Measurements from ENCODE around the gene ST7L. TPM values are rescaled to one million over a fixed set of nuclear protein-coding genes. Genes with fewer than 3 reads are reported as not detected.
A peak's percentile ranks its signal among the peaks of the same experiment; 100 is the strongest.

ST7L gene
- total and polyA plus RNA-seq, 2 of the 4 experiments (the other 2 are of a cell fraction), result 7.7 to 14.7 TPM

GRCh38 chr1:112628516-112628915 is 9.6 kb upstream of the ST7L start:
- Histone ChIP-seq H3K4me3 (ENCODE audit: insufficient read depth, low read depth, low read length) (no peak overlapping the region), H3K56ac (ENCODE audit: extremely low read depth, insufficient read depth, low read length) (no peak overlapping the region), H3K23ac (ENCODE audit: low read depth, low read length) (no peak overlapping the region), H3K4ac (ENCODE audit: low read depth, low read length) (no peak overlapping the region), H3K9me3 (ENCODE audit: control insufficient read depth, insufficient read depth, low read length) (no peaks in the 10 kb centered on the region), H4K8ac (ENCODE audit: low read depth in 2 of 2, low read length in 2 of 2) (no peak overlapping the region), H3K4me2 (ENCODE audit: low read depth, low read length) (no peak overlapping the region), H3K18ac (ENCODE audit: low read depth, low read length) (no peak overlapping the region), H4K91ac (ENCODE audit: insufficient read depth, low read depth, low read length) (no peak overlapping the region), H3K27me3 (ENCODE audit: control insufficient read depth, insufficient read depth, low read length) (no peaks in the 10 kb centered on the region), H2AFZ (replicated peaks; ENCODE audit: low read length, poor library complexity) (no peak overlapping the region), H3K36me3 (ENCODE audit: control insufficient read depth, insufficient read depth, low read length) (peaks cover 6% of the 10 kb centered on the region), H3K9me1 (ENCODE audit: insufficient read depth, low read length) (peaks cover 7% of the 10 kb centered on the region), H2AK9ac (replicated peaks; ENCODE audit: low read depth, low read length, poor library complexity) (no peak overlapping the region), H3K4me1 (ENCODE audit: control insufficient read depth, insufficient read depth, low read length) (peaks cover 4% of the 10 kb centered on the region), H2AK5ac (ENCODE audit: low read depth, low read length) (no peak overlapping the region), H2BK120ac (ENCODE audit: low read depth, low read length) (no peak overlapping the region), H4K5ac (ENCODE audit: low read depth, low read length) (no peak overlapping the region), H3K27ac (ENCODE audit: insufficient read depth, low read length) (no peak overlapping the region), H3K9ac (ENCODE audit: low read depth, low read length) (no peak overlapping the region), H3K79me1 (ENCODE audit: low read depth in 1 of 2, low read length in 2 of 2) (peaks cover 0 to 69% of the 10 kb centered on the region in 2 experiments; a peak in 2 of 4 replicates), H4K20me1 (ENCODE audit: insufficient read depth, low read length) (peaks cover 95% of the 10 kb centered on the region), H2BK15ac (ENCODE audit: low read depth, low read length) (no peak overlapping the region), H3K14ac (replicated peaks; ENCODE audit: low read depth, low read length) (no peak overlapping the region), H2BK5ac (ENCODE audit: low read depth, low read length, poor library complexity, severe bottlenecking) (no peak overlapping the region), H2BK20ac (ENCODE audit: low read depth, low read length) (no peak overlapping the region)
- dilution Hi-C loops (cut with HindIII; ENCODE audit: low sequenced_read_pairs, unreplicated experiment), result no loop called here
- in situ Hi-C loops (cut with MboI; ENCODE audit: low sequenced_read_pairs), result no loop called here
- TSS peak; percentile 3 for BruUV-seq (replicated peaks)
- WGBS, 2 experiments (ENCODE audit: extremely low coverage in 2 of 2, insufficient read length in 1 of 2), result no CpG with 5 or more reads among the region's 2 CpGs
- CTCF ChIA-PET, result no interaction called here
- no peak for TF ChIP-seq MAZ (IDR thresholded peaks at IDR 0.05; ENCODE audit: borderline replicate concordance, low read depth, low read length)
- no peak for TF ChIP-seq NFE2L2 (IDR thresholded peaks at IDR 0.05; ENCODE audit: low read depth, low read length)
- no peak for TF ChIP-seq BHLHE40 (IDR thresholded peaks at IDR 0.05; ENCODE audit: low read depth, low read length)
- TF ChIP-seq ELK1 (IDR thresholded peaks at IDR 0.05; ENCODE audit: borderline replicate concordance, low read depth, low read length), result no peak
- TF ChIP-seq FOS (IDR thresholded peaks at IDR 0.05; ENCODE audit: low read depth, low read length), result no peak
- no peak for TF ChIP-seq CTCF (conservative IDR thresholded peaks at IDR 0.05; ENCODE audit: low read depth, low read length)
- no peak for TF ChIP-seq RAD21 (IDR thresholded peaks at IDR 0.05; ENCODE audit: low read length)
- TF ChIP-seq CEBPB (IDR thresholded peaks at IDR 0.05; ENCODE audit: low read depth, low read length), result no peak
- TF ChIP-seq SMC3 (IDR thresholded peaks at IDR 0.05; ENCODE audit: low read depth, low read length), result no peak
- TF ChIP-seq POLR2A (IDR thresholded peaks at IDR 0.05; ENCODE audit: low read depth, low read length), result no peak
- no peak for TF ChIP-seq MXI1 (IDR thresholded peaks at IDR 0.05; ENCODE audit: borderline replicate concordance, low read depth, low read length)
- no peak for TF ChIP-seq CHD1 (IDR thresholded peaks at IDR 0.05; ENCODE audit: low read depth, low read length)
- TF ChIP-seq USF2 (IDR thresholded peaks at IDR 0.05; ENCODE audit: low read depth, low read length), result no peak
- no peak for TF ChIP-seq RCOR1 (IDR thresholded peaks at IDR 0.05; ENCODE audit: insufficient replicate concordance, low read length)
- TF ChIP-seq MAFK (IDR thresholded peaks at IDR 0.05; ENCODE audit: low read depth, low read length), result no peak
- TF ChIP-seq RFX5 (IDR thresholded peaks at IDR 0.05; ENCODE audit: low read depth, low read length), result no peak
- no peak for DNase-seq
- POLR2A ChIA-PET (ENCODE audit: unreplicated experiment), result no interaction called here
- ATAC-seq (ENCODE audit: low read depth), result no peak
- intact Hi-C loops (cut with micrococcal nuclease), result no loop called here

Measured in IMR-90 (cell line).